B cell (primary cell): ENCODE results near the gene LDLRAD3. TPM values are rescaled to one million over a fixed set of nuclear protein-coding genes. Genes with fewer than 3 reads are reported as not detected.

ENCODE experiments used
- ATAC-seq: fragments of 200-7000 bp; cut with Tn5 transposase; one replicate; pipeline ENCODE4 v1.10.0; 2021; ENCODE audit warnings: low read depth, mild to moderate bottlenecking, moderate number of reproducible peaks, moderate library complexity
- CTCF ChIA-PET: fragments of 350-600 bp; sonication (Branson Sonifier 250); formaldehyde crosslinking; loops from one replicate; lab custom pipeline; 2021; ENCODE audit warnings: antibody characterized with exemption, inconsistent platforms; lab: Charles Lee
- POLR2A ChIA-PET: fragments of 350-600 bp; sonication (Branson Sonifier 250); formaldehyde crosslinking; loops from one replicate; lab custom pipeline; 2021; ENCODE audit warnings: antibody characterized with exemption; lab: Charles Lee
- DNase-seq: peaks from one replicate; pipeline ENCODE4 v3.0.0; 2013
- H2AFZ ChIP-seq: 2 replicates; pipeline ENCODE4 v1.6.1; 2012; ENCODE audit warnings: mild to moderate bottlenecking, low read depth, low read length; ENCODE audit not compliant: insufficient read depth, poor library complexity, severe bottlenecking
- H3K27ac ChIP-seq, 2 donors: 1 replicate in 1 of 2; 2 replicates in 1 of 2; pipeline ENCODE4 v1.5.1; 2012 to 2013; ENCODE audit warnings: low read length in 2 of 2, mild to moderate bottlenecking in 2 of 2, moderate library complexity in 1 of 2
- H3K27me3 ChIP-seq, 4 experiments: fragments of 200-600 bp in 1 of 4; sonication (generic) in 1 of 4; replicated peaks in 1 of 4; 1 replicate in 2 of 4; 2 replicates in 2 of 4; pipeline versions ENCODE4 v1.6.1 to v1.7.0; 2013 to 2016; ENCODE audit warnings: low read length in 3 of 4, mild to moderate bottlenecking in 2 of 4, mixed read lengths in 1 of 4, moderate library complexity in 1 of 4; ENCODE audit not compliant: insufficient read depth in 4 of 4, control insufficient read depth in 3 of 4; ENCODE audit errors: control extremely low read depth in 1 of 4
- H3K36me3 ChIP-seq, 2 experiments: replicated peaks in 1 of 2; 1 replicate in 1 of 2; 2 replicates in 1 of 2; pipeline versions ENCODE4 v1.6.1 to v1.7.1; 2013; ENCODE audit warnings: low read length in 1 of 2; ENCODE audit not compliant: insufficient read depth in 2 of 2, control insufficient read depth in 1 of 2; ENCODE audit errors: control extremely low read depth in 1 of 2, extremely low read depth in 1 of 2
- H3K4me1 ChIP-seq, 2 donors: fragments of 200-600 bp in 1 of 2; sonication (generic) in 1 of 2; 1 replicate in 1 of 2; 2 replicates in 1 of 2; pipeline versions ENCODE4 v1.5.1 to v1.6.1; 2013 to 2017; ENCODE audit warnings: low read length in 2 of 2; ENCODE audit not compliant: control insufficient read depth in 2 of 2, insufficient read depth in 2 of 2
- H3K4me2 ChIP-seq: replicated peaks from 2 replicates; pipeline ENCODE3; 2012; ENCODE audit warnings: mild to moderate bottlenecking, low read depth, low read length; ENCODE audit not compliant: poor library complexity, severe bottlenecking
- H3K4me3 ChIP-seq, 5 experiments: fragments of 200-600 bp in 1 of 5; sonication (generic) in 1 of 5; 1 replicate in 3 of 5; 2 replicates in 2 of 5; pipeline versions ENCODE4 v1.5.1 to v1.7.0; 2011 to 2016; ENCODE audit warnings: low read length in 4 of 5, mild to moderate bottlenecking in 4 of 5, low read depth in 2 of 5, control low read depth in 1 of 5, moderate library complexity in 1 of 5; ENCODE audit not compliant: insufficient read depth in 1 of 5; ENCODE audit errors: control extremely low read depth in 1 of 5, extremely low read depth in 1 of 5
- H3K79me2 ChIP-seq: fragments of 200-600 bp; sonication (generic); one replicate; pipeline ENCODE4 v1.6.0; 2016; ENCODE audit warnings: low read length; ENCODE audit not compliant: control insufficient read depth, insufficient read depth
- H3K9ac ChIP-seq: fragments of 200-600 bp; sonication (generic); 2 replicates; pipeline ENCODE4 v1.6.1; 2017; ENCODE audit warnings: mild to moderate bottlenecking, low read length, moderate library complexity
- H3K9me3 ChIP-seq, 3 donors: one replicate each; pipeline versions ENCODE4 v1.6.1 to v1.7.1; 2013; ENCODE audit warnings: low read length in 2 of 3; ENCODE audit not compliant: control insufficient read depth in 2 of 3, insufficient read depth in 1 of 3; ENCODE audit errors: control extremely low read depth in 1 of 3
- H4K20me1 ChIP-seq: 2 replicates; pipeline ENCODE4 v1.6.0; 2012; ENCODE audit warnings: mild to moderate bottlenecking, low read length; ENCODE audit not compliant: insufficient read depth, control insufficient read depth, poor library complexity, severe bottlenecking
- H3K27ac Mint-ChIP-seq: one replicate; pipeline ENCODE4 v1.8.0; 2021; ENCODE audit warnings: mixed read lengths
- H3K27me3 Mint-ChIP-seq: one replicate; pipeline ENCODE4 v1.8.0; 2021; ENCODE audit warnings: mixed read lengths
- H3K4me1 Mint-ChIP-seq: one replicate; pipeline ENCODE4 v1.8.0; 2021; ENCODE audit warnings: mixed read lengths
- H3K4me3 Mint-ChIP-seq: one replicate; pipeline ENCODE4 v1.8.0; 2021; ENCODE audit warnings: mixed read lengths
- H3K9me3 Mint-ChIP-seq: one replicate; pipeline ENCODE4 v1.8.0; 2022; ENCODE audit warnings: mixed read lengths; ENCODE audit not compliant: insufficient read depth
- EZH2 ChIP-seq: IDR thresholded peaks from 2 replicates; pipeline ENCODE4 v1.6.1; 2012; ENCODE audit warnings: borderline replicate concordance, low read depth, mild to moderate bottlenecking, moderate library complexity, low read length; ENCODE audit not compliant: insufficient read depth, poor library complexity, severe bottlenecking
- WGBS: methylation state at CpG from one replicate; pipeline ENCODE4 v1.1.5; 2013; ENCODE audit warnings: missing lambda C conversion rate; ENCODE audit not compliant: insufficient coverage; 5-methylcytosine and 5-hydroxymethylcytosine counted together
- intact Hi-C: fragments of 100-400 bp; cut with micrococcal nuclease; formaldehyde crosslinking; loops from one replicate; pipeline ENCODE4 v1.10.0; 2022
- polyA plus RNA-seq: library from polyadenylated mRNA; depleted of rRNA; stranded (reverse); fragments of >200 nt; gene quantifications from 2 replicates; pipeline ENCODE4 v1.2.3, GENCODE V29; 2012
- total RNA-seq, 2 donors: library from RNA; stranded (reverse); fragments of 120-200 nt in 1 of 2; gene quantifications; 1 replicate in 1 of 2; 2 replicates in 1 of 2; pipeline versions ENCODE4 v1.2.3 to v1.2.4, GENCODE V29; 2013 to 2022
- TF ChIP-seq, protein P1 (sequence below): fragments of 200-600 bp; IDR thresholded peaks from one replicate; pipeline ENCODE4 v1.8.0; 2022; ENCODE audit warnings: antibody characterized with exemption, mild to moderate bottlenecking

The LDLRAD3 gene
- total and polyA plus RNA-seq, 2 donors (not counting 1 experiment from before 2014, with no cell fraction given): 0.01 TPM; not detected in 1

DNA sequence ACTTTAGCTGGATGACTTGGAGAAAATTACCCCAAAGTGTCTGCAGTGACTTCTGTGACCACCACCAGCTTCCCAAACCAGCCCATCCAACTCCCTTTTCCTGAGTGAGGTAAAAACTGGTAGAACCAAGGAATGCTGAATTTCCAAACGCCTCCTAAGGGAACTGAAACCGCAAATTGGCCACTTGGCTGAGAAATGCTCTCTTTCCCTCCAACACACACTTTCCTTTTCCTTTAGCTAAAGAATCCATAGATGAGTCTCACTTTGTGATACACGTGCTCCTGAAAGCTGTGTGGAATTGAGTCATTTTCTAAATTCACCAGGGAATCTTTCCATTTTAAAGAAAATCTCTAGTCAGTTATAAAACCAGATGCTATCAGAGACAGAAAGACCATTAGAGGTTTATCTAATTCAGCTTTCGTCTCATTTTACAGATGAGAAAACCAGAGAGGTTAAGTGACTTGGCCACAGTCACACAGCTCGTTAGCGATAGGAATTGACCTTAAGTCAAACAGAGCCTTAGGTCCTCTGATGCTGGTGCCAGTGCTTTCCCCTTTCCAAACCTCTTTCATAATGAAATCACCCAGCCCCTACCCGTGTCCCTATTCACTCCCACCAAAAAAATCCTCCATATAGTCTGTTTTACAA, 208.2 kb downstream of the LDLRAD3 start:
- Mint-ChIP-seq H3K27ac (no peak overlapping the region), H3K9me3 (no peaks in the 10 kb centered on the region), H3K27me3 (peaks cover 18% of the 10 kb centered on the region), H3K4me3 (no peak overlapping the region), H3K4me1 (no peaks in the 10 kb centered on the region)
- H3K4me2 ChIP-seq: no peak overlapping the region
- H3K36me3 ChIP-seq: no peaks in the 10 kb centered on the region
- WGBS: 91% methylated on average over 5 of the region's 7 CpGs
- H2AFZ ChIP-seq: no peak overlapping the region
- peaks cover 0 to 3% (median 0%) of the 10 kb centered on the region in 4 experiments for H3K27me3 ChIP-seq
- H3K9ac ChIP-seq: no peak overlapping the region
- no peak overlapping the region for H3K4me3 ChIP-seq
- no peaks in the 10 kb centered on the region for H3K9me3 ChIP-seq
- ChIA-PET CTCF (no interaction called here), POLR2A (no interaction called here)
- no peak overlapping the region for H3K27ac ChIP-seq
- intact Hi-C loops: no loop called here
- no peaks in the 10 kb centered on the region for H3K4me1 ChIP-seq
- no peaks in the 10 kb centered on the region for H4K20me1 ChIP-seq
- H3K79me2 ChIP-seq: no peaks in the 10 kb centered on the region
- no peak for TF ChIP-seq EZH2
- TF ChIP-seq, protein P1, sequence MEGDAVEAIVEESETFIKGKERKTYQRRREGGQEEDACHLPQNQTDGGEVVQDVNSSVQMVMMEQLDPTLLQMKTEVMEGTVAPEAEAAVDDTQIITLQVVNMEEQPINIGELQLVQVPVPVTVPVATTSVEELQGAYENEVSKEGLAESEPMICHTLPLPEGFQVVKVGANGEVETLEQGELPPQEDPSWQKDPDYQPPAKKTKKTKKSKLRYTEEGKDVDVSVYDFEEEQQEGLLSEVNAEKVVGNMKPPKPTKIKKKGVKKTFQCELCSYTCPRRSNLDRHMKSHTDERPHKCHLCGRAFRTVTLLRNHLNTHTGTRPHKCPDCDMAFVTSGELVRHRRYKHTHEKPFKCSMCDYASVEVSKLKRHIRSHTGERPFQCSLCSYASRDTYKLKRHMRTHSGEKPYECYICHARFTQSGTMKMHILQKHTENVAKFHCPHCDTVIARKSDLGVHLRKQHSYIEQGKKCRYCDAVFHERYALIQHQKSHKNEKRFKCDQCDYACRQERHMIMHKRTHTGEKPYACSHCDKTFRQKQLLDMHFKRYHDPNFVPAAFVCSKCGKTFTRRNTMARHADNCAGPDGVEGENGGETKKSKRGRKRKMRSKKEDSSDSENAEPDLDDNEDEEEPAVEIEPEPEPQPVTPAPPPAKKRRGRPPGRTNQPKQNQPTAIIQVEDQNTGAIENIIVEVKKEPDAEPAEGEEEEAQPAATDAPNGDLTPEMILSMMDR: no peak
- no peak for ATAC-seq
- DNase-seq: no peak

DNA sequence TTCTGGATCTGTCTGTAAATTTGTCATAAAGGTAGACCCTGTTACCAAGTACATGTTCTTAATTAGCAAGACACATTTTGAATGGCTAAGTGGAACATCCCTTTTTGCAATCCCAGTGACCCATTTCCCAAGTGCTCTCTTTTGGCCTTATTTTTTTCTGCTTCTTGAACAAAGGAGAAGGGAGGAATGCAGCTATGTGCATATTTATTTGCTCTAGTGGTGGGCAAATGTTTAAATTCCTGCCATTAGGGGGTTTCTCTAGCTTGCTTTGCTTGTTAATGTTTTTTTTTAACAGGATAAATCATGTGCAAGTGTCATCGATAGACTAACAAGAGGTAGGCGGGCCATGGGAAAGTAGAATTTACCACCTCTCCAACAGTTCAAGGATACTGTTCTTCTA, 209.7 kb downstream of the LDLRAD3 start:
- H3K9me3 ChIP-seq: no peaks in the 10 kb centered on the region
- Mint-ChIP-seq H3K9me3 (no peaks in the 10 kb centered on the region), H3K27ac (no peak overlapping the region), H3K27me3 (peaks cover 18% of the 10 kb centered on the region), H3K4me3 (no peak overlapping the region), H3K4me1 (no peaks in the 10 kb centered on the region)
- H3K36me3 ChIP-seq: no peaks in the 10 kb centered on the region
- no peaks in the 10 kb centered on the region for H3K79me2 ChIP-seq
- no peak overlapping the region for H3K9ac ChIP-seq
- ATAC-seq (no peak), DNase-seq (no peak)
- H2AFZ ChIP-seq: no peak overlapping the region
- H3K27me3 ChIP-seq: peaks cover 0 to 3% (median 0%) of the 10 kb centered on the region in 4 experiments
- POLR2A ChIA-PET: no interaction called here
- WGBS: no CpG with 5 or more reads among the region's 2 CpGs
- no peak overlapping the region for H3K4me2 ChIP-seq
- TF ChIP-seq EZH2: no peak
- TF ChIP-seq, protein P1: no peak
- CTCF ChIA-PET: no interaction called here
- no peaks in the 10 kb centered on the region for H3K4me1 ChIP-seq
- no peak overlapping the region for H3K4me3 ChIP-seq
- no peak overlapping the region for H3K27ac ChIP-seq
- no peaks in the 10 kb centered on the region for H4K20me1 ChIP-seq
- intact Hi-C loops: no loop called here
